HG03159 (cell line): ENCODE data around the gene UBAC2.
A peak's percentile ranks its signal among the peaks of the same experiment; 100 is the strongest.

Experiments
- ATAC-seq: cut with Tn5 transposase; IDR thresholded peaks from one replicate; pipeline ENCODE4 v1.9.1; 2021; ENCODE audit warnings: mild to moderate bottlenecking, moderate library complexity; ENCODE audit not compliant: unreplicated experiment

Gene UBAC2

GRCh38 chr13:99352351-99353245 is 151.9 kb downstream of the UBAC2 start:
- ATAC-seq: no peak

- no peak for ATAC-seq
These were observed 152.6 kb downstream of the UBAC2 start for GRCh38 chr13:99353246-99353600.

GRCh38 chr13:99353836-99354235 is 153.2 kb downstream of the UBAC2 start:
- no peak for ATAC-seq

- ATAC-seq: no peak
These were observed 153.8 kb downstream of the UBAC2 start for GRCh38 chr13:99354371-99354951.

GRCh38 chr13:99355267-99356011 is 154.8 kb downstream of the UBAC2 start:
- ATAC-seq: no peak

- ATAC-seq: peak; percentile 1
These were observed 155.3 kb downstream of the UBAC2 start for GRCh38 chr13:99356012-99356261.

GRCh38 chr13:99356262-99357091 is 155.8 kb downstream of the UBAC2 start:
- ATAC-seq: peak; percentile 72

- ATAC-seq: peak; percentile 25
These were observed 156.5 kb downstream of the UBAC2 start for GRCh38 chr13:99357131-99357596.

GRCh38 chr13:99357941-99358340 is 157.3 kb downstream of the UBAC2 start:
- ATAC-seq: no peak

- ATAC-seq: no peak
These were observed 158.9 kb downstream of the UBAC2 start for GRCh38 chr13:99359528-99359927.

- ATAC-seq: no peak
These were observed 160.0 kb downstream of the UBAC2 start for GRCh38 chr13:99360696-99361095.

- no peak for ATAC-seq
These were observed 160.5 kb downstream of the UBAC2 start for GRCh38 chr13:99361197-99361596.

GRCh38 chr13:99362362-99362761 is 161.7 kb downstream of the UBAC2 start:
- no peak for ATAC-seq

- ATAC-seq: no peak
These were observed 162.7 kb downstream of the UBAC2 start for GRCh38 chr13:99363391-99363790.

- ATAC-seq: no peak
These were observed 163.3 kb downstream of the UBAC2 start for GRCh38 chr13:99363949-99364348.

- ATAC-seq: no peak
These were observed 165.7 kb downstream of the UBAC2 start for GRCh38 chr13:99366075-99366987.

- no peak for ATAC-seq
These were observed 166.5 kb downstream of the UBAC2 start for GRCh38 chr13:99367106-99367616.

GRCh38 chr13:99367663-99368448 is 167.2 kb downstream of the UBAC2 start:
- no peak for ATAC-seq
